Gastrocnemius medialis (tissue), 4 donors: ENCODE results near the gene ZEB2.

ENCODE experiments used
- CTCF ChIP-seq, 5 experiments: fragments of 450-650 bp in 3 of 5; fragments of 200-600 bp in 2 of 5; sonication (generic) in 2 of 5; IDR thresholded peaks in 4 of 5; conservative IDR thresholded peaks in 1 of 5; 1 replicate in 4 of 5; 2 replicates in 1 of 5; pipeline ENCODE4 v1.5.1; 2016 to 2019; ENCODE audit warnings: antibody characterized with exemption in 5 of 5, mild to moderate bottlenecking in 3 of 5, moderate library complexity in 3 of 5
- POLR2A ChIP-seq, 2 donors: fragments of 450-650 bp; IDR thresholded peaks; one replicate each; pipeline ENCODE4 v1.6.1; 2017; ENCODE audit warnings: antibody characterized with exemption in 2 of 2, mild to moderate bottlenecking in 2 of 2, moderate library complexity in 2 of 2

- TF ChIP-seq CTCF (IDR thresholded peaks at IDR 0.05 in 4 of 5, conservative IDR thresholded peaks at IDR 0.05 in 1 of 5) (no peak), POLR2A (IDR thresholded peaks at IDR 0.05) (no peak)
Measured at GRCh38 chr2:144516411-144516980, 3.4 kb downstream of the ZEB2 start.
